IMR-90 (cell line): ENCODE data around the gene TIPARP. TPM values are rescaled to one million over a fixed set of nuclear protein-coding genes. Genes with fewer than 3 reads are reported as not detected.

Experiments used
- ATAC-seq: fragments of 200-7000 bp; cut with Tn5 transposase; 2 replicates; pipeline ENCODE4 v1.9.1; 2020; ENCODE audit warnings: low read depth, mild to moderate bottlenecking, moderate library complexity
- Bru-seq: library from RNA; stranded (reverse); fragments of 400-500 nt; gene quantifications from one replicate; lab custom pipeline; 2021; lab: Mats Ljungman, UMichigan
- BruChase-seq, 2 experiments: library from RNA; stranded (reverse); fragments of 400-500 nt; gene quantifications; one replicate each; lab custom pipeline; 2021; lab: Mats Ljungman, UMichigan
- BruUV-seq: library from RNA; stranded (reverse); fragments of 400-500 nt; replicated peaks from 2 replicates; lab custom pipeline; 2021; lab: Mats Ljungman, UMichigan
- CTCF ChIA-PET: fragments of 300-600 bp; formaldehyde crosslinking; extraction: SDS; loops from one replicate; lab custom pipeline; 2021; ENCODE audit warnings: antibody characterized with exemption; lab: Yijun Ruan, JAX
- POLR2A ChIA-PET: fragments of 300-600 bp; sonication (Branson Sonifier 250); formaldehyde crosslinking; loops from one replicate; lab custom pipeline; 2022; ENCODE audit warnings: antibody characterized with exemption; ENCODE audit not compliant: unreplicated experiment; lab: Charles Lee
- DNase-seq: peaks from one replicate; pipeline ENCODE4 v3.0.0; 2013
- H2AFZ ChIP-seq: replicated peaks from 2 replicates; pipeline ENCODE3; 2013; ENCODE audit warnings: low read length, mild to moderate bottlenecking; ENCODE audit not compliant: poor library complexity
- H2AK5ac ChIP-seq: 2 replicates; pipeline ENCODE4 v1.6.1; 2013; ENCODE audit warnings: low read depth, low read length, inconsistent platforms
- H2AK9ac ChIP-seq: replicated peaks from 2 replicates; pipeline ENCODE3; 2013; ENCODE audit warnings: mild to moderate bottlenecking, low read depth, low read length, moderate library complexity; ENCODE audit not compliant: poor library complexity
- H2BK120ac ChIP-seq: 2 replicates; pipeline ENCODE4 v1.6.1; 2013; ENCODE audit warnings: low read depth, low read length, inconsistent platforms
- H2BK15ac ChIP-seq: 3 replicates; pipeline ENCODE4 v1.6.1; 2013; ENCODE audit warnings: low read depth, low read length, inconsistent platforms
- H2BK20ac ChIP-seq: 2 replicates; pipeline ENCODE4 v1.6.1; 2013; ENCODE audit warnings: low read depth, mild to moderate bottlenecking, inconsistent platforms, low read length, moderate library complexity
- H2BK5ac ChIP-seq: 2 replicates; pipeline ENCODE4 v1.6.1; 2013; ENCODE audit warnings: mild to moderate bottlenecking, low read depth, low read length, inconsistent platforms; ENCODE audit not compliant: poor library complexity, severe bottlenecking
- H3K14ac ChIP-seq: replicated peaks from 2 replicates; pipeline ENCODE4 v1.6.1; 2013; ENCODE audit warnings: low read depth, low read length, inconsistent platforms
- H3K18ac ChIP-seq: 2 replicates; pipeline ENCODE4 v1.6.1; 2013; ENCODE audit warnings: low read depth, low read length, control low read depth
- H3K23ac ChIP-seq: 2 replicates; pipeline ENCODE4 v1.6.1; 2013; ENCODE audit warnings: low read depth, low read length, inconsistent platforms
- H3K27ac ChIP-seq: 2 replicates; pipeline ENCODE4 v1.5.1; 2013; ENCODE audit warnings: mild to moderate bottlenecking, control low read depth, low read length; ENCODE audit not compliant: insufficient read depth
- H3K27me3 ChIP-seq: 2 replicates; pipeline ENCODE4 v1.6.1; 2013; ENCODE audit warnings: low read length; ENCODE audit not compliant: control insufficient read depth, insufficient read depth
- H3K36me3 ChIP-seq: 2 replicates; pipeline ENCODE4 v1.6.1; 2013; ENCODE audit warnings: low read length, mixed read lengths; ENCODE audit not compliant: control insufficient read depth, insufficient read depth
- H3K4ac ChIP-seq: 2 replicates; pipeline ENCODE4 v1.6.1; 2013; ENCODE audit warnings: low read depth, low read length, inconsistent platforms
- H3K4me1 ChIP-seq: 2 replicates; pipeline ENCODE4 v1.6.1; 2013; ENCODE audit warnings: low read length, mixed read lengths; ENCODE audit not compliant: control insufficient read depth, insufficient read depth
- H3K4me2 ChIP-seq: 2 replicates; pipeline ENCODE4 v1.6.1; 2013; ENCODE audit warnings: low read depth, mild to moderate bottlenecking, control low read depth, low read length, moderate library complexity
- H3K4me3 ChIP-seq: 2 replicates; pipeline ENCODE4 v1.5.1; 2013; ENCODE audit warnings: low read depth, mild to moderate bottlenecking, control low read depth, low read length, moderate library complexity; ENCODE audit not compliant: insufficient read depth
- H3K56ac ChIP-seq: 2 replicates; pipeline ENCODE4 v1.6.1; 2013; ENCODE audit warnings: low read length, inconsistent platforms; ENCODE audit not compliant: insufficient read depth; ENCODE audit errors: extremely low read depth
- H3K79me1 ChIP-seq, 2 experiments: 2 replicates each; pipeline ENCODE4 v1.6.1; 2013; ENCODE audit warnings: low read length in 2 of 2, inconsistent platforms in 1 of 2, low read depth in 1 of 2
- H3K9ac ChIP-seq: 2 replicates; pipeline ENCODE4 v1.6.1; 2013; ENCODE audit warnings: low read depth, low read length, control low read depth
- H3K9me1 ChIP-seq: 2 replicates; pipeline ENCODE4 v1.6.1; 2013; ENCODE audit warnings: low read length, inconsistent platforms; ENCODE audit not compliant: insufficient read depth
- H3K9me3 ChIP-seq: 2 replicates; pipeline ENCODE4 v1.6.1; 2013; ENCODE audit warnings: low read length; ENCODE audit not compliant: control insufficient read depth, insufficient read depth
- H4K20me1 ChIP-seq: 2 replicates; pipeline ENCODE4 v1.6.1; 2013; ENCODE audit warnings: low read length, inconsistent platforms; ENCODE audit not compliant: insufficient read depth
- H4K5ac ChIP-seq: 2 replicates; pipeline ENCODE4 v1.6.1; 2013; ENCODE audit warnings: mild to moderate bottlenecking, low read depth, low read length, control low read depth
- H4K8ac ChIP-seq, 2 experiments: 2 replicates each; pipeline ENCODE4 v1.6.1; 2013; ENCODE audit warnings: low read depth in 2 of 2, low read length in 2 of 2, control low read depth in 1 of 2, inconsistent platforms in 1 of 2
- H4K91ac ChIP-seq: 2 replicates; pipeline ENCODE4 v1.6.1; 2013; ENCODE audit warnings: low read depth, low read length, inconsistent platforms; ENCODE audit not compliant: insufficient read depth
- BHLHE40 ChIP-seq: fragments of 150-350 bp; IDR thresholded peaks from 2 replicates; pipeline ENCODE4 v1.6.1; 2016; ENCODE audit warnings: mild to moderate bottlenecking, low read depth, low read length
- CEBPB ChIP-seq: IDR thresholded peaks from 2 replicates; pipeline ENCODE4 v1.6.1; 2012; ENCODE audit warnings: low read depth, low read length, improper control_type of control experiment
- FOS ChIP-seq: fragments of 150-350 bp; IDR thresholded peaks from 2 replicates; pipeline ENCODE4 v1.6.1; 2016; ENCODE audit warnings: low read depth, low read length
- MAZ ChIP-seq: IDR thresholded peaks from 2 replicates; pipeline ENCODE4 v1.6.1; 2012; ENCODE audit warnings: low read depth, mild to moderate bottlenecking, low read length, improper control_type of control experiment, moderate library complexity, borderline replicate concordance
- MXI1 ChIP-seq: IDR thresholded peaks from 2 replicates; pipeline ENCODE4 v1.6.1; 2012; ENCODE audit warnings: low read depth, mild to moderate bottlenecking, low read length, moderate library complexity, borderline replicate concordance
- NFE2L2 ChIP-seq: fragments of 150-350 bp; IDR thresholded peaks from 2 replicates; pipeline ENCODE4 v1.6.1; 2016; ENCODE audit warnings: low read depth, mild to moderate bottlenecking, low read length
- POLR2A ChIP-seq: IDR thresholded peaks from 2 replicates; pipeline ENCODE4 v1.6.1; 2012; ENCODE audit warnings: mild to moderate bottlenecking, low read depth, low read length
- RAD21 ChIP-seq: IDR thresholded peaks from 2 replicates; pipeline ENCODE4 v1.6.1; 2012; ENCODE audit warnings: low read length, improper control_type of control experiment
- RCOR1 ChIP-seq: IDR thresholded peaks from 2 replicates; pipeline ENCODE4 v1.6.1; 2012; ENCODE audit warnings: mild to moderate bottlenecking, low read length, improper control_type of control experiment; ENCODE audit not compliant: insufficient replicate concordance
- SMC3 ChIP-seq: fragments of 150-350 bp; IDR thresholded peaks from 2 replicates; pipeline ENCODE4 v1.6.1; 2016; ENCODE audit warnings: low read depth, mild to moderate bottlenecking, antibody characterized with exemption, low read length, moderate library complexity
- USF2 ChIP-seq: fragments of 150-350 bp; IDR thresholded peaks from 2 replicates; pipeline ENCODE4 v1.6.1; 2017; ENCODE audit warnings: mild to moderate bottlenecking, antibody characterized with exemption, low read length, low read depth
- WGBS, 2 experiments: methylation state at CpG; one replicate each; pipeline versions ENCODE4 v1.1.5 to v1.1.7; 2013; ENCODE audit warnings: missing lambda C conversion rate in 2 of 2; ENCODE audit not compliant: insufficient read length in 1 of 2; ENCODE audit errors: extremely low coverage in 2 of 2; 5-methylcytosine and 5-hydroxymethylcytosine counted together
- dilution Hi-C: fragments of 300-500 bp; cut with HindIII; formaldehyde crosslinking; loops from one replicate; pipeline ENCODE4 v1.14.3; 2018; ENCODE audit warnings: low sequenced_read_pairs; ENCODE audit not compliant: unreplicated experiment
- in situ Hi-C: fragments of 300-500 bp; cut with MboI; formaldehyde crosslinking; loops from 3 replicates; pipeline ENCODE4 v1.14.3; 2019; ENCODE audit warnings: low sequenced_read_pairs, inconsistent platforms, mixed read lengths
- intact Hi-C: fragments of 100-400 bp; cut with micrococcal nuclease; formaldehyde crosslinking; loops from 2 replicates; pipeline ENCODE4 v1.10.0; 2022
- long read RNA-seq: library from polyadenylated mRNA; unstranded; transcript quantifications from one replicate; pipeline ENCODE4 v2.0.0, GENCODE V29; 2021; ENCODE audit not compliant: unreplicated experiment
- polyA plus RNA-seq, 3 experiments: library from polyadenylated mRNA; depleted of rRNA; stranded (reverse); fragments of >200 nt; gene quantifications; 2 replicates each; pipeline ENCODE4 v1.2.3, GENCODE V29; 2012; ENCODE audit warnings: low replicate concordance in 1 of 3
- total RNA-seq: library from RNA; depleted of rRNA; stranded (reverse); fragments of >200 nt; gene quantifications from 2 replicates; pipeline ENCODE4 v1.2.3, GENCODE V29; 2012; rRNA removed

Gene TIPARP, protein sequence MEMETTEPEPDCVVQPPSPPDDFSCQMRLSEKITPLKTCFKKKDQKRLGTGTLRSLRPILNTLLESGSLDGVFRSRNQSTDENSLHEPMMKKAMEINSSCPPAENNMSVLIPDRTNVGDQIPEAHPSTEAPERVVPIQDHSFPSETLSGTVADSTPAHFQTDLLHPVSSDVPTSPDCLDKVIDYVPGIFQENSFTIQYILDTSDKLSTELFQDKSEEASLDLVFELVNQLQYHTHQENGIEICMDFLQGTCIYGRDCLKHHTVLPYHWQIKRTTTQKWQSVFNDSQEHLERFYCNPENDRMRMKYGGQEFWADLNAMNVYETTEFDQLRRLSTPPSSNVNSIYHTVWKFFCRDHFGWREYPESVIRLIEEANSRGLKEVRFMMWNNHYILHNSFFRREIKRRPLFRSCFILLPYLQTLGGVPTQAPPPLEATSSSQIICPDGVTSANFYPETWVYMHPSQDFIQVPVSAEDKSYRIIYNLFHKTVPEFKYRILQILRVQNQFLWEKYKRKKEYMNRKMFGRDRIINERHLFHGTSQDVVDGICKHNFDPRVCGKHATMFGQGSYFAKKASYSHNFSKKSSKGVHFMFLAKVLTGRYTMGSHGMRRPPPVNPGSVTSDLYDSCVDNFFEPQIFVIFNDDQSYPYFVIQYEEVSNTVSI
- total RNA-seq (70.8 and 76.4 TPM in 2 replicates), polyA plus RNA-seq (2012; rRNA removed) (11.5 and 12.6 TPM in 2 replicates), Bru-seq, nascent RNA (percentile 98 among the genes with signal in this experiment), BruChase-seq, experiment 1, labeled RNA remaining after a 6-hour chase (percentile 63 among the genes with signal in this experiment), BruChase-seq, experiment 2, labeled RNA remaining after a 2-hour chase (percentile 79 among the genes with signal in this experiment)
- polyA plus RNA-seq (2012; cell fraction: cytosol; rRNA removed) = 3.2 and 3.7 TPM in 2 replicates
- 3.3 and 39.5 TPM in 2 replicates for polyA plus RNA-seq (2012; cell fraction: nucleus; rRNA removed; ENCODE audit: low replicate concordance)
- long read RNA-seq, full-length matches to known transcripts = 2 of 20 reads
- long read RNA-seq, partial matches to known transcripts = 16 of 20 reads
- long read RNA-seq, other reads (novel, unspliced or antisense) = 2 of 20 reads

GRCh38 chr3:156674046-156674910 is at the start of gene TIPARP:
Gene TIPARP (plus strand): TSS chr3:156674590. CDS start chr3:156677698, 3,108 bp downstream.
- CTCF ChIA-PET = interaction anchor here (0.6 to 1.5 kb wide), 11 partner anchors 9 to 496 kb away, joined by 3 to 5 read pairs (median 3); partner anchors contain the start of gene SSR3
- in situ Hi-C loops = loop anchor here (25.0 kb wide), 1 partner anchor 512 kb away; no protein-coding TSS in a partner anchor
- TF ChIP-seq MXI1 (peak; percentile 96), BHLHE40 (peak; percentile 78), RCOR1 (no peak), NFE2L2 (no peak), FOS (no peak), MAZ (peak; percentile 86; the same call in 1 of the 2 replicates), SMC3 (peak; percentile 42), USF2 (peak; percentile 21; the same call in 1 of the 2 replicates), CEBPB (no peak), RAD21 (peak; percentile 59), POLR2A (peak; percentile 99)

More at GRCh38 chr3:156674046-156674910, at the start of gene TIPARP:
- H4K20me1 ChIP-seq = peaks cover 38% of the 10 kb centered on the region
- H3K36me3 ChIP-seq = peaks cover 8% of the 10 kb centered on the region
- peak within 1 kb of the TSS; percentile 58 for H3K4ac ChIP-seq
- peak within 1 kb of the TSS; percentile 7 to 35; a peak in 1 of 4 replicates for H4K8ac ChIP-seq
- H4K91ac ChIP-seq = peak within 1 kb of the TSS; percentile 64
- H3K14ac ChIP-seq = peak within 1 kb of the TSS; percentile 70
- DNase-seq (peak; percentile 96), ATAC-seq (peak; percentile 94)
- H3K9ac ChIP-seq = peak within 1 kb of the TSS; percentile 83
- intact Hi-C loops (loop anchor here (1.0 to 5.0 kb wide), 5 partner anchors 119 to 463 kb away; partner anchors contain the start of gene SSR3), dilution Hi-C loops (no loop called here)
- WGBS, 2 experiments = 1% methylated on average over 54 of the region's 105 CpGs; no CpG with 5 or more reads in 1 of the 2 experiments
- peak within 1 kb of the TSS; percentile 15; the same call in 1 of the 2 replicates for H4K5ac ChIP-seq
- H3K79me1 ChIP-seq = peaks cover 0 to 24% of the 10 kb centered on the region in 2 experiments; a peak in 2 of 4 replicates
- peak within 1 kb of the TSS; percentile 77; the same call in 1 of the 2 replicates for H3K56ac ChIP-seq
- peak within 1 kb of the TSS; percentile 39 for H2BK20ac ChIP-seq
- peaks cover 7% of the 10 kb centered on the region for H3K4me1 ChIP-seq
- peak within 1 kb of the TSS; percentile 98 for H2AFZ ChIP-seq
- no TSS peak for BruUV-seq
- H3K27me3 ChIP-seq = no peaks in the 10 kb centered on the region
- H2AK9ac ChIP-seq = peak within 1 kb of the TSS; percentile 91
- H3K4me3 ChIP-seq = peak within 1 kb of the TSS; percentile 71
- peak within 1 kb of the TSS; percentile 73 for H2BK120ac ChIP-seq
- H2AK5ac ChIP-seq = peak within 1 kb of the TSS; percentile 44; the same call in 1 of the 2 replicates
- peak within 1 kb of the TSS; percentile 73 for H3K4me2 ChIP-seq
- peak within 1 kb of the TSS; percentile 62 for H3K27ac ChIP-seq
- H2BK5ac ChIP-seq = peak within 1 kb of the TSS; percentile 49
- H3K18ac ChIP-seq = 0 out of 2 replicates have a peak within 1 kb of the TSS, but pooled peaks have one; percentile 7
- H3K9me1 ChIP-seq = peaks cover 11% of the 10 kb centered on the region
- POLR2A ChIA-PET = interaction anchor here (0.5 to 0.7 kb wide), 3 partner anchors 29 to 424 kb away, joined by 3 to 4 read pairs (median 3); no protein-coding TSS in a partner anchor
- no peaks in the 10 kb centered on the region for H3K9me3 ChIP-seq
- H2BK15ac ChIP-seq = peak within 1 kb of the TSS; percentile 64; the same call in 1 of the 3 replicates
- H3K23ac ChIP-seq = peak within 1 kb of the TSS; percentile 90
